Bronchial epithelial cell (primary cell): ENCODE measurements around the gene TLL2. TPM values are rescaled to one million over a fixed set of nuclear protein-coding genes. Genes with fewer than 3 reads are reported as not detected.
"Not testable (repeated sequence)": the region's sequence is repeated elsewhere in the genome, so short reads cannot be mapped to it uniquely, and the experiment has no call there.

ENCODE experiments used
- DNase-seq: peaks from one replicate; pipeline ENCODE4 v3.0.0-alpha.2; 2010; ENCODE audit warnings: low read depth
- FAIRE-seq: peaks from 2 replicates; lab custom pipeline; 2011; peaks lifted over from hg19 to GRCh38; lab: Jason Lieb, UNC
- H3K27me3 ChIP-seq: 2 replicates; pipeline ENCODE4 v1.5.1; 2011; ENCODE audit warnings: low read length; ENCODE audit not compliant: control insufficient read depth, insufficient read depth
- H3K36me3 ChIP-seq: 2 replicates; pipeline ENCODE4 v1.5.1; 2011; ENCODE audit warnings: low read length; ENCODE audit not compliant: control insufficient read depth, insufficient read depth
- H3K4me3 ChIP-seq: 2 replicates; pipeline ENCODE4 v1.5.1; 2011; ENCODE audit warnings: mild to moderate bottlenecking, low read depth, low read length, control low read depth
- total RNA-seq: library from RNA; depleted of rRNA; stranded (reverse); fragments of >200 nt; gene quantifications from 2 replicates; pipeline ENCODE4 v1.2.1, GENCODE V29; 2014
- TF ChIP-seq, protein P1 (sequence below): IDR thresholded peaks from 2 replicates; pipeline ENCODE4 v1.5.1; 2011; ENCODE audit warnings: mild to moderate bottlenecking, moderate library complexity, low read length, control low read depth, inconsistent platforms; ENCODE audit not compliant: insufficient read depth, severe bottlenecking

TLL2 gene
- total RNA-seq, 1 donor from 2014 or later: 0.26 TPM

GRCh38 chr10:96548589-96548988, 34.9 kb upstream of the TLL2 start:
- FAIRE-seq: no peak
- peaks cover 4% of the 10 kb centered on the region for H3K36me3 ChIP-seq
- H3K4me3 ChIP-seq: no peak overlapping the region
- no peak for DNase-seq
- no peaks in the 10 kb centered on the region for H3K27me3 ChIP-seq
- TF ChIP-seq, protein P1, sequence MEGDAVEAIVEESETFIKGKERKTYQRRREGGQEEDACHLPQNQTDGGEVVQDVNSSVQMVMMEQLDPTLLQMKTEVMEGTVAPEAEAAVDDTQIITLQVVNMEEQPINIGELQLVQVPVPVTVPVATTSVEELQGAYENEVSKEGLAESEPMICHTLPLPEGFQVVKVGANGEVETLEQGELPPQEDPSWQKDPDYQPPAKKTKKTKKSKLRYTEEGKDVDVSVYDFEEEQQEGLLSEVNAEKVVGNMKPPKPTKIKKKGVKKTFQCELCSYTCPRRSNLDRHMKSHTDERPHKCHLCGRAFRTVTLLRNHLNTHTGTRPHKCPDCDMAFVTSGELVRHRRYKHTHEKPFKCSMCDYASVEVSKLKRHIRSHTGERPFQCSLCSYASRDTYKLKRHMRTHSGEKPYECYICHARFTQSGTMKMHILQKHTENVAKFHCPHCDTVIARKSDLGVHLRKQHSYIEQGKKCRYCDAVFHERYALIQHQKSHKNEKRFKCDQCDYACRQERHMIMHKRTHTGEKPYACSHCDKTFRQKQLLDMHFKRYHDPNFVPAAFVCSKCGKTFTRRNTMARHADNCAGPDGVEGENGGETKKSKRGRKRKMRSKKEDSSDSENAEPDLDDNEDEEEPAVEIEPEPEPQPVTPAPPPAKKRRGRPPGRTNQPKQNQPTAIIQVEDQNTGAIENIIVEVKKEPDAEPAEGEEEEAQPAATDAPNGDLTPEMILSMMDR: no peak

GRCh38 chr10:96545558-96545957, 31.8 kb upstream of the TLL2 start:
- H3K4me3 ChIP-seq, DNase-seq, H3K27me3 ChIP-seq, FAIRE-seq, H3K36me3 ChIP-seq: not testable (repeated sequence)

DNA sequence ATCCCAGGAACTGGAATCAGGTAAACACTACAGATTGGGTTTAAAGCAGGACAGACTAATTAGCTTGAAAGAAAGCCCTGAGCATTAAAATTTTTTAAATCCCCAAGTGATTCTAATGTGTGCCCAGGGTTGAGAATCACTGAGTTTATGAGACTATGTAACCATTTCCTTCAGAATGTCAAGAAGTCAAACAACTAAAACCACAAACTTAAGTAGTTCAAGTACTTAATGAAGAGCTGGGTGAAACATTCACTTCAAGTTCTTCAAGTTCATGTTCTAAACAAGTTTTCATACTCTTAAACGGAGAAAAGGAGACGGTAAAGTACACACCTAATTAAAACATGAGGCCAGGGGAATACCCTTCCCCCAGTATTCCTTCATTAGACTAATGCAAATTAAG, 28.2 kb upstream of the TLL2 start:
- TF ChIP-seq, protein P1: no peak
- no peaks in the 10 kb centered on the region for H3K27me3 ChIP-seq
- FAIRE-seq (no peak), DNase-seq (peak; percentile 29)
- no peak overlapping the region for H3K4me3 ChIP-seq
- no peaks in the 10 kb centered on the region for H3K36me3 ChIP-seq

GRCh38 chr10:96540240-96540639, 26.5 kb upstream of the TLL2 start:
- FAIRE-seq (no peak), DNase-seq (no peak)
- H3K4me3 ChIP-seq: no peak overlapping the region
- TF ChIP-seq, protein P1: no peak
- no peaks in the 10 kb centered on the region for H3K36me3 ChIP-seq
- no peaks in the 10 kb centered on the region for H3K27me3 ChIP-seq

- Histone ChIP-seq H3K36me3 (no peaks in the 10 kb centered on the region), H3K27me3 (no peaks in the 10 kb centered on the region), H3K4me3 (no peak overlapping the region)
- TF ChIP-seq, protein P1: no peak
- no peak for DNase-seq
- no peak for FAIRE-seq
These were observed 25.0 kb upstream of the TLL2 start for GRCh38 chr10:96538683-96539082.

- H3K27me3 ChIP-seq: no peaks in the 10 kb centered on the region
- FAIRE-seq: no peak
- H3K36me3 ChIP-seq: peaks cover 2% of the 10 kb centered on the region
- no peak for DNase-seq
- no peak overlapping the region for H3K4me3 ChIP-seq
- TF ChIP-seq, protein P1: no peak
These were observed 22.4 kb upstream of the TLL2 start for GRCh38 chr10:96536129-96536528.
